Activated T-helper 17 cell treated with anti-CD3 and anti-CD28 coated beads, Interleukin-2, amount 50 U/mL, for 72 hours (primary cell): ENCODE results near the gene ADIPOR2. TPM values are rescaled to one million over a fixed set of nuclear protein-coding genes. Genes with fewer than 3 reads are reported as not detected.

ENCODE experiments used
- ATAC-seq: fragments of 150-1000 bp; cut with Tn5 transposase; replicated peaks from 2 replicates; pipeline ENCODE4 v1.10.0; 2021; ENCODE audit warnings: mild to moderate bottlenecking, moderate library complexity
- H3K27ac Mint-ChIP-seq: one replicate; pipeline ENCODE4 v1.8.0; 2022; ENCODE audit warnings: mixed read lengths
- H3K27me3 Mint-ChIP-seq: one replicate; pipeline ENCODE4 v1.8.0; 2022; ENCODE audit warnings: mixed read lengths
- H3K36me3 Mint-ChIP-seq: one replicate; pipeline ENCODE4 v1.8.0; 2022; ENCODE audit warnings: low read depth, mild to moderate bottlenecking, mixed read lengths
- H3K4me1 Mint-ChIP-seq: one replicate; pipeline ENCODE4 v1.8.0; 2022; ENCODE audit warnings: mixed read lengths
- H3K4me3 Mint-ChIP-seq: one replicate; pipeline ENCODE4 v1.8.0; 2022; ENCODE audit warnings: mild to moderate bottlenecking, mixed read lengths
- H3K9me3 Mint-ChIP-seq: one replicate; pipeline ENCODE4 v1.8.0; 2022; ENCODE audit warnings: mixed read lengths
- total RNA-seq, 2 donors: library from RNA; stranded (reverse); gene quantifications; one replicate each; pipeline ENCODE4 v1.2.3, GENCODE V29; 2022

The ADIPOR2 gene
- total RNA-seq, 2 donors from 2014 or later, result 40.0 to 52.9 TPM

DNA sequence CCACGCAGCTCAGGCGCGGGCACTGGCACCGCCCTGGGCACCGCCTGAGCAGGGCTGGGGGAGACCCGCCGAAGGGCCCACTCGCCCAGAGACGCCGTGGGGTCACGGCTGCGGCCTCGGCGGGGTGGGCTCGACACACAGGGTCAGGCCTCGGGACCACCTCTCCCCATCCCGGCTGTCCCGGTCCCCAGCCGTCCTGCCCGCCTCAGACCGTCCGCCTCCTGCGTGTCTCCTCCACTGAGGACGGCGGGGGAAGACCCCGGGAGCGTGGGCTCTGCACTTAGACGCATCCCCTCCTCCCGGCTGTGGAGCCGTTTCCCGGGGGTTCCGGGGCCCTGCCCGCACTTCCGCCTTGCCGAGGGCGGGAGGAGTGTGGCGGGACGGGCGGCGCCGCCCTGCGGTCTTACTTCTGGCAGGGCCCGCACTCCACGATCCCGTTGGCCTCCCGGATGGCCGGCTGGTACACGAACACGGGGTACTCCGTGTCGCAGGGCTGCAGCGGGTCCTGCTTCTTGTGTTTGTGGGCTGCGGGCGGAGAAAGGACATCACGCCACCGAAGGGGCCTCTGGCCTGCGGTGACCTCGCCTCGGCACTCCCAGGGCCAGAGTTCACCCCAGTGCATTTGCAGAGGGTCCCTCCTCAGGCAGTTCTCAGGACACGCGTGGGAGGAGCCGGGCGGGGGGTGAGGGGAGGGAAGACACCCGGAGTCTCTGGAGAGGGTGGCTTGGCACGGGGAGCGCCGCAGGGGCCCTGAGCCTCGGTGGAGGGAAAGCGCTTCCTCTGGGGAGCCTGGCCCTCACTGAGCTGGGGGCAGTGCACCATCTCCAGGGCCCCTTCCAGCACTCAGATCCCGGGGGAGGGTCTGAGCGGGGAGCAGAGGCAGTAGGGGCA, 106.4 kb downstream of the ADIPOR2 start:
- H3K27me3 Mint-ChIP-seq, result no peaks in the 10 kb centered on the region
- peak; percentile 37 for ATAC-seq
- H3K27ac Mint-ChIP-seq, result peak overlapping the region; percentile 73
- H3K4me1 Mint-ChIP-seq, result no peaks in the 10 kb centered on the region
- H3K4me3 Mint-ChIP-seq, result peak overlapping the region; percentile 77
- no peaks in the 10 kb centered on the region for H3K36me3 Mint-ChIP-seq
- no peaks in the 10 kb centered on the region for H3K9me3 Mint-ChIP-seq

DNA sequence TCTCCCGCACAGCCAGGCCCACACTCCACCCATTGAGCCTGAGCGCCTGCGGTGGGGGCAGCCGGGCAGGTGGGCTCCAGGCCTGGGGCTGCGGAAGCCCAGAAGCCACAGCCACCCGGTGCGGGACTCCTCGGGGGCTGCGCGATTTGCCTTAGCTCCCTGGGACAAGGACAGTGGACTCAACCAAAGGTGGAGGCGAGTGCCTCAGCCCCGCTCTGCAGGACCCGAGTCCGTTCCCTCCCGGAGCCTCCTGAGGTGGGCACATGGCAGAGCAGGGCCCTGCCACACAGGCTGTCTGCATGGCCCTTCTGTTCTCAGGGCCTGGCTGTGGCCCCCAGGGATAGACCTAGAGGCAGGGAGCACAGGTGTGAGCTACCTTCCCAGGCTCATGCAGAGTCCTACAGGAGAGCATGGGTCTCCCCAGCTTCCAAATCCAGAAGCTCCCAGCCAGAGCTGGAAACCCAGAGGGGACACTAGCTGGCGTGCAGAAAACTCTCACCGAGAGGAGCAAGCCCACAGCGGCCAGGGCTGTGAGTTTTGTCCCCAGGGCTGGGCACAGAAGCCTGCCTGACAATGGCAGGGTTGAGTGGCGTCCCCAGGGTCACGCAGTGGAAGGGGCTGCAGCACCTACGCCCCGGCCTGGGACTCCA, 107.2 kb downstream of the ADIPOR2 start:
- peak overlapping the region; percentile 77 for H3K4me3 Mint-ChIP-seq
- H3K4me1 Mint-ChIP-seq, result no peaks in the 10 kb centered on the region
- H3K27ac Mint-ChIP-seq, result no peak overlapping the region
- H3K27me3 Mint-ChIP-seq, result no peaks in the 10 kb centered on the region
- H3K9me3 Mint-ChIP-seq, result no peaks in the 10 kb centered on the region
- no peaks in the 10 kb centered on the region for H3K36me3 Mint-ChIP-seq
- no peak for ATAC-seq

DNA sequence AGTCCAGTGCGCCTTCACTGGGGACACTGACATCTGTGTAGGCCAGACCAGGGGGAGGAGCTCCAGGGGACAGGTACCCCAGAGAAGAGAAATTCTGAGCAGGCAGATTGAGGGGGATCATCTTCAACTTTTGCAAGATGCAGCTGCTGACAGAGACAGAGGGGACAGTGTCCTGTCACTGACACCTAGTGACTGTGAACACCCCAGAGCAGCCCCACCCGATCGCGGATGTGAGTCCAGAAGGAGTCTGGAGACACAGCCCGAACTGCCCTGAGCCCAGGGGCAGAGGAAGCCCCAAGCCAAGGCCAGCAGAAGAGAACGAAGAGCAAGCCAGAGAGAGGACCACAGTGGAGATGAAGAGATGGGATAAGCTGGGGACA, 107.8 kb downstream of the ADIPOR2 start:
- Mint-ChIP-seq H3K4me1 (no peaks in the 10 kb centered on the region), H3K27ac (peak overlapping the region; percentile 42), H3K36me3 (no peaks in the 10 kb centered on the region), H3K4me3 (no peak overlapping the region), H3K9me3 (no peaks in the 10 kb centered on the region), H3K27me3 (no peaks in the 10 kb centered on the region)
- no peak for ATAC-seq

DNA sequence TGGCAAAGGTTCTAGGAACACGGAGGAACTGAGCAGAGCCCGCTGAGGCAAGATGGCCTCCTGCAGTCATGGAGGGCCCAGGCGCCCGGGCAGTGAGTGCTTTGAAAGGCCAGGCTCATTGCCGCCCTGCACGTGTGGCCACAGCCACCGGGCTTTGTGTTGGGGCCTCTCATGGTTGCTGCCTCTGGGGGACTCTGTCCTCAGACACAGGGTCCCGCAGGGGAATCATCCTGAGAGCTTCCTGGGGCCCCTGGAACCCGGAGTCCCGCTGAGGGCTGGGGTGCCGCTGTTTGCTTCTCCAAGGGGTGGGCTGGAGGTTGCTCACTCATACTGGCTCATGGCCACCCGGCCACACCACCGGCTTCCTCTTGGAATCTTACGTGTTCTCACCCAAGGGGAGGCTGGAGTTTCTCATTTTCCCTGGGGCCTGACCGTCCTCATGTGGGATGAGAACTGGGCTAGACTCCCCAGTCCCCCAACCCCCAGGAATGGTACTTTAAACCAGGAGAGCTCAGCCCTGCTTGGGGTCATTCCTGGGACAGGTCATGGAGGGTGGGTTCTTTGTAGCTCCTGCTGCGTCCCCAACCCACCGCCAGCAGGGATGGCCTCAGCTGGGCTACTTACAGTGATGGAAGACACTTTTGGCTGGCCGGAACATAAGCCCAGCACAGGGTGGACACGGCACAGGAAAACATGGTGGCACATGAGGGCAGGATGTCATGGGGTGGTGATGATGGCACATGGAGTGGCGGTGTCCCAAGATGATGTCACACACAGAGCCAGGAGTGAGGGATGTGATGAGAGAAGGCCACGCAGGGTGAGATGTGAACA, 108.4 kb downstream of the ADIPOR2 start:
- H3K27me3 Mint-ChIP-seq, result no peaks in the 10 kb centered on the region
- peaks cover 1% of the 10 kb centered on the region for H3K9me3 Mint-ChIP-seq
- H3K4me1 Mint-ChIP-seq, result peaks cover 1% of the 10 kb centered on the region
- H3K36me3 Mint-ChIP-seq, result no peaks in the 10 kb centered on the region
- no peak for ATAC-seq
- no peak overlapping the region for H3K4me3 Mint-ChIP-seq
- H3K27ac Mint-ChIP-seq, result peak overlapping the region; percentile 42

DNA sequence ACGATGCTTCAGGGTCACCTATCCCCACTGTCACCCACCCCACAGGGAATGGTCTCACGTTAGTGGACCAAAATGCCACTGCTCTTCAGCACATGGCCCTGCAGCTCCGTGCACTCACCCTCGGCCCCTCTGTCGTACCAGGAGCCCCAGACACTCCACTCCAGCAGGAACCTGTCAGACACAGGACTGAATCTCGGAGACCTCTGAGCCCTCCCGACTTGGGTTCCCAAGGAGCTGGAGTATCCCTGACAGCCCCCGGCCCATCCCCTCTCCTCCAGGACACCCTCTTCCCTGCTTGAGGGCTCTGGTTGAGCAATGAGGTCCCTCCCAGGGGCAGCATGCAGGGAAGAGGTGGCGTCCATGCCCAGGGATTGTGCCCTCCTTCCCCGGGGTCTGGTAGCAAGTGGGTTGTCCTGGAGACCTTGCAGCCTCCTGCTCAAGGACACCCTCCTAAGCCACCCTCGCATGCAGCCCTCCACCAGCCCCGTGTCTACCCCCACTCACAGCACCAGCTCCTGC, 109.1 kb downstream of the ADIPOR2 start:
- Mint-ChIP-seq H3K4me3 (no peak overlapping the region), H3K9me3 (peaks cover 5% of the 10 kb centered on the region), H3K27me3 (no peaks in the 10 kb centered on the region), H3K4me1 (peaks cover 6% of the 10 kb centered on the region), H3K36me3 (no peaks in the 10 kb centered on the region), H3K27ac (no peak overlapping the region)
- no peak for ATAC-seq

DNA sequence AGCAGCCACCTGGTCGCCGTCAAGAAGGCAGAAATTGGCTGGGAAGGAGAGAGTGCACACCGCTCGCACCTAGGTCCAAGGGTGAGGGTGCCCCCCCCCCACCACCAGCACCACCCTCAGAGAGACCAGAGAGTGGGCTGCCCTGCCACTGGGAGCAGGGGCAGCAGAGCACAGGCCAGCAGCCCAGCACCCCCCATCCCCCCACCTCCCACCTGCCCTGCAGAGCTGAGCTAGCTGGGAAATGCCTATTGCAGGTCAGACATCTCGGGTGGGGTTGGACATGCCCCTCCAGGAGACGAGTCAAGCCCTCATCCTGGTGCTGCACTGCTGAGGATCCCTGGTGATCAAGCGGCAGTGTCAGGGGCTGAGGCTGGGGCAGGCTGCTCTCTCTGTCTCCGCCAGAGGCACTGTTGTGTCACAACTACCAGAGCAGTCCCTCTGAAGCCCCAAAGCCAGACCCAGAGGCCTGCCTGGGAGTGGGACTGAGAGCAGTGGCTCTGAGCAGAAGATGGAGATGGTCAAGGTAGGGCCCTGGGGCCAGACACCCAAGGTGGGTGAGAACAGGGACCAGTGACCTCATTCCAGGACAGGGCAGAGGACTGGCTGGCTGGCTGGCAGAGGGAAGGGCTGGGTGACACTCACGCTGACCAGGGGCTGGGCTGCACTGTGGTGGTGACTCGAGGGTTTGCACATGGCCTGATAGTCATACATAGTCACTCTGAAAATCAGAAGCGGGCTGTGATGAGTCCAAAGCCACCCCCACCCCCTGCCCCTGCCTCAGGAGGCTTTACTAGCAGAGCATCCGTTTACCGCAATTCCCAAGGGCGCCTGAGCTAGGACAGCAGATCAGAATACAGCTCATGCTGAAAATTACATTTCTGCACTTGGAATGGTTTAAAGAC, 109.8 kb downstream of the ADIPOR2 start:
- Mint-ChIP-seq H3K27ac (no peak overlapping the region), H3K9me3 (peaks cover 5% of the 10 kb centered on the region), H3K36me3 (no peaks in the 10 kb centered on the region), H3K4me3 (no peak overlapping the region), H3K4me1 (peaks cover 6% of the 10 kb centered on the region), H3K27me3 (no peaks in the 10 kb centered on the region)
- ATAC-seq, result no peak

DNA sequence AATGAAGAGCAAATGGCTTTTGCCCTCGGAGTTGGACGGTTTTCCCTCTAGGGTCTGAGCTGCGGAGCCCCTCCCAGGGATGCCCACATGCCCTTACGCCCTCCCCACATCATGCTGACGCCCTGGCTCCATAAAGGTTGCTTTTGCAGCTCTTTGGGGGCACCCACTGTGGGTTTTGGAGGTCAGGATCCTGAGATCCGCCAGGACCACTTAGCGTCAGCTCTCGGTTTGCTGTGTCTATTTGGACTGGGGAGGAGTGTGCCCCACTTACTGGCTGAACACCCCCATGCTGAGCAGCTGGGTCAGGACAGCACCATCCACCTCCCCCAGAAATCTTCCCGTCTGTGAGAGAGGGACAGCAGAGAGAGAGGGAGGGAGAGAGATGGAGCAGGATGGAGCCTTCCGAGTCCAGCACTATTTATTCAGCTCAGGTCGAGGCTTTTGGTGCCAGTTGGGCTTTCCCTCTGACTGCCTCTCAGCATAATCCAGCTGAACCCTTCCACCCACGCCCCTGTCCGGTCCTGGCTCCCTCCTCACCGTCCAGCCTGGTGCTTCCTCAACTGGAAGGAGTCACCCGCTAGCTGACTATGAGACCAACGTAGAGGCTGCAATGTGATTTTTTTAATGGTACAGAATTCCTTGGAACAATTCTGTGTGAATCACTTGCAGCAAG, 110.6 kb downstream of the ADIPOR2 start:
- ATAC-seq, result no peak
- Mint-ChIP-seq H3K27ac (peak overlapping the region; percentile 44), H3K9me3 (peaks cover 5% of the 10 kb centered on the region), H3K27me3 (no peaks in the 10 kb centered on the region), H3K36me3 (no peaks in the 10 kb centered on the region), H3K4me3 (no peak overlapping the region), H3K4me1 (peaks cover 6% of the 10 kb centered on the region)

DNA sequence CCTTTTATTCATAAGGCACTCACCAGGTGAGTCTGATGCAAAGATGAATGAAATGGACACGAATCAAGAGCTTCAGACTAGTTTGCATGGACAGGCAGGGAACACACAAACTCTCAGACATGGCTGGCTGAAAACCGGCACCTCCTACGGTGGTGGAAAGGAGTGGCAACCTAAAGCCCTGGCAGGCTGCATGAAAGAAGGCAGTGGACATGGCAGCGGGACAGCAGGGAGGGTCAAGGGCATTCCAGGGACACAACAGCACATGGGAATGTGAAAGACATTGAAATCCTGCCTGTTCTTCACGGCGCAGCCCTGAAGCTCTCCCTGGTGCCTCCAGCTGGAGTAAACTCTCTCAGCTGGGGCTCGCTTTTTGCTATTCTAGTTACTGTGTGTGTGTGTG, 112.9 kb downstream of the ADIPOR2 start:
- ATAC-seq, result no peak

DNA sequence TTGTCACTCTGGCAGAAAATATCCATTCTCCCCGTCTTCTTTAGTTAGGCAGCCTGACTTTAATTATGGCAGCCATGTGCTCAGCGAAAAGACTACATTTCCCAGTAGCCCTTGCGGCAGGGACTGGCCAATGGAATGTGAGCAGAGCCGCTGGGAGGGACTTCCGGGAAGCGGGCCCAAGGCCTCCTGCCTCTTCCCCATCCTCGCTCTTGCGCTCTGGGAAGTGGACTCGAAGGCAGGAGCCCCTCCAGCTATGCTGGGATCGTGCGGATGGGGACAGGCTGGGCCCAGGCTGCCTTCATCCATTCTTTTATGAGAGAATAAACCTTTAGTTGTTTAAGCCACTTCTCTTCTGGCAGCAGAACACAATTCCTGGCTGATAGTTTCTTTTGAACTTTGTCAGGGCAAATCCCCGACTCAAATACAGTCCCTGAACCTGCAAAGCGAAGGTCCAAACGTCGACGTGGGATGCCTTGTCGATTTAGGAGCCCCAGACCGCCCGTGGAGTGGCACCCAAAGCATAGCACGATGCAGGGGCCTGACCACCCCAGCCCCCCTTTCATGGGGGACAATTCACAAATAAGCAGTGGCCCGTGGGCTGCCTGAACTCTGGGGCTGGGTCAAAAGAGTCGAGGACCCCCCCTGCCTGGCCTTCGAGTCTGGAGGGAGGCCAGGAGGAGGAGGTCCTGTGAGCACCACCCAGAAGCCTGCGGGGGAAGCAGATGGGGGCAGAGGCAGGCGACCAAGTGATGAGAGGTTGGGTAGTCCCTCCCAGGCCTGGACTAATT, 113.9 kb downstream of the ADIPOR2 start:
- H3K4me1 Mint-ChIP-seq, result peaks cover 14% of the 10 kb centered on the region
- peak overlapping the region; percentile 92 for H3K27ac Mint-ChIP-seq
- H3K9me3 Mint-ChIP-seq, result peaks cover 5% of the 10 kb centered on the region
- peak; percentile 93 for ATAC-seq
- H3K4me3 Mint-ChIP-seq, result peak overlapping the region; percentile 73
- H3K36me3 Mint-ChIP-seq, result no peaks in the 10 kb centered on the region
- no peaks in the 10 kb centered on the region for H3K27me3 Mint-ChIP-seq

More for the DNA sequence above, 112.9 kb downstream of the ADIPOR2 start:
- Mint-ChIP-seq H3K27me3 (no peaks in the 10 kb centered on the region), H3K4me1 (peaks cover 10% of the 10 kb centered on the region), H3K4me3 (no peak overlapping the region), H3K9me3 (peaks cover 5% of the 10 kb centered on the region), H3K27ac (no peak overlapping the region), H3K36me3 (no peaks in the 10 kb centered on the region)

DNA sequence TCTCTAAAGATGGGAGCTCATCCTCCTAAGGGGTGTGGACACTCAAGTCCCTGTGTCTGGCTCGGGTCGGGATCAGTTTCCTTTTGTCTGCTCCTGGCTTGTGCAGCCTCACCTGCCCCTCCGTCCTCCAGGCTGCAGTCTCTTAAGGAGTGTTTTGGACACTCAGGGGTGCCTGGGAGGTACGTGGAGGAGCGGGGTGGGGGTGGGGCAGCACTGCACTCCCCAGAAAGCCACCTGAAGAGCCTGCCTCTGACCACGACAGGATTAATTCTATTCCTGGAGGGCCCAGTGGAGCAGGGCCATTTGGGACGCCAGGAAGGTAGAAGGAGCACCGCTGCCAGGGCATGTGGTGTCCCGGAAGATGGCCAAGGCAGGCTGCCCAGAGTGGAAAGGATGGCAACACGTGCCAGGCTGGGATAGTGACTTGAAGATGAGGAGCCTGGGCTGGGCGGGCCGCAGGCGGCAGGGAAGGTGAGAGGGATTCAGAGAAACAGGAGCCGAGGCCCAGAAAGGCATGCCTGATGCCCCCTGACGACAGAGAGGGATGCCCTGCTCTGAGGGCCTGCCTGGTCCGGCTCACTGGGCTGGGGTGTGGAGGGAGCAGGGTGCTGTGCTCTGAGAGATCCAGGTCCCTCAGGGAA, 114.7 kb downstream of the ADIPOR2 start:
- Mint-ChIP-seq H3K36me3 (no peaks in the 10 kb centered on the region), H3K27ac (peak overlapping the region; percentile 92), H3K4me3 (no peak overlapping the region), H3K9me3 (peaks cover 5% of the 10 kb centered on the region), H3K4me1 (peaks cover 17% of the 10 kb centered on the region), H3K27me3 (no peaks in the 10 kb centered on the region)
- ATAC-seq, result no peak

DNA sequence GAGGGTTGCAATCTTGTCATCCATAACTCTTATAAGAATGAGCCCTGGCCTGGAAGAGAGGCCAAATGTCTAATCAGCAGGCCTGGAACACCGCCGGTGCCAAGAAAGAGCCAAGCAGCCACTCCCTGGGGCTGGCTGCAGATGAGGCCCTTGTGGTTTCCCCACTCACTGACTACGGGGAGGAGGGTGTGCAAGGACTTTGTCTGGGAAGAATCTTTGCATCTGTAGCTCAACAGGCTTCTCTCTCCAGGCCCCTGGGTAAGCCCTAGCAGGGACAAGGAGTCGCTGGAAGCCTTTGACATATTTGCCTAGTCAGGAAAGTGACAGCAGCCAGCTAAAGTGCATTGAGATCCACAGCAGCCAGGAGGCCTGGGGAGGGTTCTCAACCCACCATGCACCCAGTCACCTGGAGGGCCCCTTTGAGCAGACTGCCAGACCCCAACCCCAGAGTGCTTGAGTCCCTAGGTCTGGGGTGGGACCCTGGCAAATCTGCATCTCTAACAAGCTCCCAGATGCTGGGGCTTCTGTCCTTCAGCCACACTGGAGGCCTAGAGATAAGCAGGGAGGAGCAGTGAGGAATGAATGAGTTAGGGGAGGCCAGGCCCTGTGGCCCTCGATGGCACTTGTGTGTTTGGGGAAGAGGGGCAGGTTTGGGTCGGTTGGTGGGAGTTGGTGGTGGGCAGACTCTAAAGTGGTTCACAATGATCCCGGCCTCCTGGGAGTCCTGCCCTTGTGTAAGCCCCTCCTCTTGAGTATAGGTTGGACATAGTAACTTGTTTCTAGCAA, 115.6 kb downstream of the ADIPOR2 start:
- Mint-ChIP-seq H3K9me3 (peaks cover 5% of the 10 kb centered on the region), H3K4me1 (peaks cover 20% of the 10 kb centered on the region), H3K27me3 (no peaks in the 10 kb centered on the region), H3K4me3 (no peak overlapping the region), H3K36me3 (no peaks in the 10 kb centered on the region), H3K27ac (peak overlapping the region; percentile 22)
- no peak for ATAC-seq
